HG03565 (cell line): ENCODE data around the gene SPATA3.
"Not testable (repeated sequence)": the region's sequence is repeated elsewhere in the genome, so short reads cannot be mapped to it uniquely, and the experiment has no call there.

Source experiments
- ATAC-seq: cut with Tn5 transposase; IDR thresholded peaks from one replicate; pipeline ENCODE4 v1.9.1; 2021; ENCODE audit warnings: mild to moderate bottlenecking, moderate library complexity; ENCODE audit not compliant: unreplicated experiment

SPATA3 gene

GRCh38 chr2:231018184-231018583, 22.3 kb downstream of the SPATA3 start:
- ATAC-seq, result no peak

- ATAC-seq, result not testable (repeated sequence)
Observed at GRCh38 chr2:231025059-231025458, 29.1 kb downstream of the SPATA3 start.

- ATAC-seq, result no peak
Observed at GRCh38 chr2:231028889-231029288, 33.0 kb downstream of the SPATA3 start.

GRCh38 chr2:231029563-231029962, 33.6 kb downstream of the SPATA3 start:
- ATAC-seq, result no peak

- ATAC-seq, result no peak
Observed at GRCh38 chr2:231030725-231031124, 34.8 kb downstream of the SPATA3 start.

GRCh38 chr2:231032575-231033140, 36.7 kb downstream of the SPATA3 start:
- no peak for ATAC-seq

- no peak for ATAC-seq
Observed at GRCh38 chr2:231033147-231034132, 37.5 kb downstream of the SPATA3 start.

GRCh38 chr2:231034291-231034882, 38.5 kb downstream of the SPATA3 start:
- ATAC-seq, result no peak

GRCh38 chr2:231036131-231036530, 40.2 kb downstream of the SPATA3 start:
- no peak for ATAC-seq

GRCh38 chr2:231036578-231037106, 40.7 kb downstream of the SPATA3 start:
- no peak for ATAC-seq

- no peak for ATAC-seq
Observed at GRCh38 chr2:231037202-231037730, 41.3 kb downstream of the SPATA3 start, which contains the start of gene C2orf72. TSS of gene C2orf72 (plus strand) at chr2:231037523. CDS start at chr2:231037566, 43 bp downstream.

- ATAC-seq, result no peak
Observed at GRCh38 chr2:231037731-231038482, 42.0 kb downstream of the SPATA3 start.

- ATAC-seq, result no peak
Observed at GRCh38 chr2:231038483-231039293, 42.8 kb downstream of the SPATA3 start.

GRCh38 chr2:231039294-231039664, 43.4 kb downstream of the SPATA3 start:
- no peak for ATAC-seq

- no peak for ATAC-seq
Observed at GRCh38 chr2:231039821-231040364, 44.0 kb downstream of the SPATA3 start.

GRCh38 chr2:231041061-231041689, 45.3 kb downstream of the SPATA3 start:
- no peak for ATAC-seq

- no peak for ATAC-seq
Observed at GRCh38 chr2:231043796-231044195, 47.9 kb downstream of the SPATA3 start.

GRCh38 chr2:231046916-231047273, 51.0 kb downstream of the SPATA3 start:
- no peak for ATAC-seq
